M059J (cell line): ENCODE data around the gene GDPD3. TPM values are rescaled to one million over a fixed set of nuclear protein-coding genes. Genes with fewer than 3 reads are reported as not detected.
A peak's percentile ranks its signal among the peaks of the same experiment; 100 is the strongest.

Experiments used
- DNase-seq: peaks from one replicate; pipeline ENCODE4 v3.0.0-alpha.2; 2012; ENCODE audit warnings: low read depth
- total RNA-seq: library from RNA; depleted of rRNA; stranded (reverse); fragments of >200 nt; shearing (Covaris generic); gene quantifications from 2 replicates; pipeline ENCODE4 v1.2.3, GENCODE V29; 2014

Gene GDPD3
- total RNA-seq, 1 experiment from 2014 or later: 0.52 TPM

DNA sequence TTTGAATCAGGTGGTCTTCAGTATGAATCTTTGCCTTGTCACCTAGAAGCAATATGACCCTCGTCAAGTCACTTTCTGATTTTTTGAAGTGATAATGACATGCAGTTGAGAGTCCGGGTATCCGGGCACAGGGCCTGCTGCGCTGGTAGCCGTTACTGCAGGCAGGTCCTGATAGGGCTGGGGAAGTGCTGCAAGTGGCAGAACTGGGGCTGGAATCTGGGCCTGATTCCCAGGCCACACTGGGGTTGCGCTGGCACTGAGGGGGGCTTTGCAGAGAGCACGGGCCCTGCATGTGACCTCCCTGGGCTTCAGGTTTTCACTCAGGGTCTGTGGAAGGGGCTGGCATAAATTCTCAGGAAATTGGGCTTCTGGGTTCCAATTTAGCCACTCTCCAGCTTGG, 34.6 kb downstream of the GDPD3 start:
- DNase-seq: no peak

DNA sequence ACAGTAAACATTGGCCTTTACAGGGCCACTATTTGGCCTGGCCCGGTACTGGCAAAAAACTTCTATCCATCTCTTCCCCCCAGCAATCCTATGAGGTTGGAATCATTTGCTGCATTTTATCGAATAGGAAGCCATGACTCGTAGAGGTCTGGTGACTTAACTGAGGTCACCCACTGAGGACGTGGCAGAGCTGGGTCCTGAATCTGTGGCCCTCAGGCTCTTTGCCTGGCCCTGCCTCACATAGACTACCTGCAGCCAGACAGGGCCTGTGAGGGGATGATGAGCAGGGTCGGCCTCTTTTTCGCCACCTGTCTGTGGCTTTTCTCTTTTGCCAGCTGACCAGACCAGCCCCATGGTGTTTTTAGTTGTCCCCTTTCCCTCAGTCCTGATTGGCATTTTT, 35.7 kb downstream of the GDPD3 start:
- peak; percentile 63 for DNase-seq

DNA sequence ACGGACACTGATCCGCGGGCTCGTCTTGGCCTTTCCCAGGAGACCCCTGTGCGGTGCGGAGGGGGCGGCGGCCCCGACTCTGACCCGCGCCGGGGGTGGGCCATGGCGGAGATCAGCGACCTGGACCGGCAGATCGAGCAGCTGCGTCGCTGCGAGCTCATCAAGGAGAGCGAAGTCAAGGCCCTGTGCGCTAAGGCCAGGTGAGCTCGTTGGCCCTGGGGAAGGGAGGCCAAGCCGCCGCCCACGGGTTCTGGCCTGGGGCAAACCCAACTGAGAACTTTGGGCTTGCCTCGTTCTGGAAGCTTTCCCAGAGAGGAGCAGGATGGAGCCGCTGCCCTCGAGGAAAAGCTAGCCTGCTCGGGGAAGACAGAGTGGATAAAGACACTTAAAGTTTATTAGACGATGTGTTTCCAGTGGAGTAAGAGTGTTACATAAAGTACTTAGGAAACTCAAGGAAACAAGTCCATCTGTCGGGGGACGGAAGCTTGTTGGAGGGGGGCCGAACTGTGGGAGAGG, 37.0 kb downstream of the GDPD3 start:
- DNase-seq: peak; percentile 48

DNA sequence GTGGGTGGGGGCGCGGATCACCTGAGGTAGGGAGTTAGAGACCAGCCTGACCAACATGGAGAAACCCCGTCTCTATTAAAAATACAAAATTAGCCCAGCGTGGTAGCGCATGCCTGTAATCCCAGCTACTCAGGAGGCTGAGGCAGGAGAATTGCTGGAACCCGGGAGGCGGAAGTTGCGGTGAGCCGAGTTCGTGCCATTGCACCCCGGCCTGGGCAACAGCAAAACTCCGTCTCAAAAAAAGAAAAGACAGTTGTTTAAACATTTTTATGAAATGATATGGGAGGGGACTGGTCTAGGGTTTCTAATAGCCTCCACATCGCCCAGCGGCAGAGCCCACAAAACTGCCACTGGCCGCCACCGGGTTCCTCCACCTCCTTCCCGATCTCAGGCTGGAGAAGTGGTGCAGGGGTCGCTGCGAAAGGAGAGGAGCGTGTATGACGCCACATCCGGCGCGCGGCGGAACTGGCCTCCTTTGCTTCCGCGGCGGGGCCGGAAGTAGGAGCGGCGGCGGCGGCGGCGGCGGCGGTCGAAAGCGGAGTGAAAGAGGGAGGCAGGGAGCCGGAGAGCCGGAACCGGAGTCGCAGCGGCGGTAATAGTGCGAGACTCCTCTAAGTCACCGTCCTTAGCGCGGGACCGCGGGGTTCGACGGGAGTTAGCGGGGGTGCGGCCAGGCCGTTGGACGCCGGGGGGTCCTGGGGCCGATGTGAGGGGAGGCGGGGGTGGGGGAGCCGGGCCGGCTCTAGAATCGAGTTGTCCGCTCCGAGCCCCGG, 37.6 kb downstream of the GDPD3 start, which contains the start of gene PPP4C:
Gene PPP4C (plus strand): TSS at position 492 of the 773 bp plus-strand sequence. CDS start 384 bp downstream, outside the sequence.
- peak; percentile 90 for DNase-seq

DNA sequence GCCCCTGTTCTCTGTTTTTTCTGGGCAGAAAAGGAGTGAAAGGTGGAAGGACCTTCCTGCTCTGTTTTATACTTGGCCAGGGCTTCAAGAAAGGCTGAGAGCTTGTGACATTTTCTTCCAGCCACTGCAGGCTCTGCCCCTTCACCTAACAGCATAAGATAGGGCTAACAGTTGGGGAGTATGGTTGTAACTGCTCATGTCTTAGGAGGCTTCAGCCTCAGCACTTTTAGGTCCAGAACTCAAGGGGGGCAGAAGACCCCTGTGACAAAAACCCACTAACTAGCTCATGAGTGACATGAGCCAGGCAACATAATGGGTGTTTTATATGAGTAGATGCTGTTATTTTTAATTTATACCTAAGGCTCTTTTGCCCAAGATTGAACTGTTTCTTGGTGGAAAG, 42.8 kb downstream of the GDPD3 start:
- DNase-seq: no peak

DNA sequence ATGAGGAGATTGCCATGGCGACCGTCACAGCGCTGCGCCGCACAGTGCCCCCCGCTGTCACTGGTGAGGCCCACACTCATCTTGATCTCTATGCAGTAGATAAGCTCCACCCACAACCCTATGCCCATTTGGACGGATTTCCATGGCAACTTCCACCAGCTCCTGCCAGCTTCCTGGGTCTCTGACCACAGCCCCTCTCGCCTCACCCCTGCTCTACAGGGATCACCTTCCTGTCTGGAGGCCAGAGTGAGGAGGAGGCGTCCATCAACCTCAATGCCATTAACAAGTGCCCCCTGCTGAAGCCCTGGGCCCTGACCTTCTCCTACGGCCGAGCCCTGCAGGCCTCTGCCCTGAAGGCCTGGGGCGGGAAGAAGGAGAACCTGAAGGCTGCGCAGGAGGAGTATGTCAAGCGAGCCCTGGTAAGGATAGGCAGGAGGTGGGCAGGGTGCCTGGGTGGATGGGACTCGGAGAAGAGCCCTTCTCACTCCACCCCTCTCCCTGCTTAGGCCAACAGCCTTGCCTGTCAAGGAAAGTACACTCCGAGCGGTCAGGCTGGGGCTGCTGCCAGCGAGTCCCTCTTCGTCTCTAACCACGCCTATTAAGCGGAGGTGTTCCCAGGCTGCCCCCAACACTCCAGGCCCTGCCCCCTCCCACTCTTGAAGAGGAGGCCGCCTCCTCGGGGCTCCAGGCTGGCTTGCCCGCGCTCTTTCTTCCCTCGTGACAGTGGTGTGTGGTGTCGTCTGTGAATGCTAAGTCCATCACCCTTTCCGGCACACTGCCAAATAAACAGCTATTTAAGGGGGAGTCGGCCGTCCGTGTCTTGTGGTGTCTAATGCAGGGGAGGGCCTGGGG, 43.5 kb downstream of the GDPD3 start:
- no peak for DNase-seq

DNA sequence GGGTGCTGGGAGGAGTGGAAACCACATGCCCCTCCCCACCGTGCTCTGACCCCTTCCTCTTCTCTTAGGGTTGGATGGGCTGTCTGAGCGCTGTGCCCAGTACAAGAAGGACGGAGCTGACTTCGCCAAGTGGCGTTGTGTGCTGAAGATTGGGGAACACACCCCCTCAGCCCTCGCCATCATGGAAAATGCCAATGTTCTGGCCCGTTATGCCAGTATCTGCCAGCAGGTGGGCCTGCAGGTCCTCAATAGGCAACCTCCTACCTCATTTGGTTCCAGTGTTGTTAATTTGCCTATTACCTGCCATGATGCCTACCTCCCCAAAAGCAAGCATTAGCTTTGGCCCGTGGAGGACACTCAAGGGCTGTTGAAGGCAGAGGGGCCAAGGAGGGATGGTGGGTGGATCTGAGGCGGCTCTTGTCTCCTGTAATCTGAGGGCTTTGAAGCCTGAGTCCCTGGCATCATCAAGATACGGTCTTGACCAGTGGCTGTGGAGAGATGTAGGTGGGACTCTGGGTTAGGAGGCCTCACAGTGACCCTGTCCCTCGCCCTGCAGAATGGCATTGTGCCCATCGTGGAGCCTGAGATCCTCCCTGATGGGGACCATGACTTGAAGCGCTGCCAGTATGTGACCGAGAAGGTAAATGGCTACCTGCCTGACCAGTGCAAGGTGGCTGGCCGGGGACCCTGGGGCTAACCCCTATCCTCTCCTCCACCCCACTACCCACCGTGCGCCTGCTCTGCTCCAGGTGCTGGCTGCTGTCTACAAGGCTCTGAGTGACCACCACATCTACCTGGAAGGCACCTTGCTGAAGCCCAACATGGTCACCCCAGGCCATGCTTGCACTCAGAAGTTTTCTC, 44.4 kb downstream of the GDPD3 start:
- no peak for DNase-seq

DNA sequence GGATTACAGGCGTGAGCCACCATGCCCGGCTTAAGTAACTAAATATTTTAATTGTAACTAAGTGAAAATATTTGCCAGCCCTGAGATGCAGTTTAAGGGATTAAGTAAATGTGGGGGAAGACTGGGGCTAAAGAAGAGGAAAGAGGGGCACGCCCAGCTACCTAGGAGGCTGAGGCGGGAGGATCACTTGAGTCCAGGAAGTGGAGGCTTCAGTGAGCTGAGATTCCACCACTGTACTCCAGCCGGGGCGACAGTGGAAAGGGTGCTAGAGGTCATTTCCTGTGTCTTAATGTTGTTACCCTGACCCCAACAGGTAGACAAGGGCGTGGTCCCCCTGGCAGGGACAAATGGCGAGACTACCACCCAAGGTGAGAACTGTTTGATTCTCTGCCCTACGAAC, 45.0 kb downstream of the GDPD3 start:
- no peak for DNase-seq

DNA sequence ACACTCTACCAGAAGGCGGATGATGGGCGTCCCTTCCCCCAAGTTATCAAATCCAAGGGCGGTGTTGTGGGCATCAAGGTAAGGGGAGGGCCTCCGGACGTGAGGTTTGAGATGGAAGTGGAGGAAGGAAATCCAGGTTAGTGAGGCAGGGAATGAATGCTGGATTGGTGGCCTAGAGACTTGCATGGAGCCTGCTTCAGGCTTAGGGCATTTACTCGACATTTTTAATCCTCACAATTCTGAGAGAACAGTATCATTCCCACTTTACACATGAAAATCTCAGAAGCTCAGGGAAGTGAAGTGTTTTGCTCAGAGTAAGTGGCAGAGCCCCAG, 45.8 kb downstream of the GDPD3 start:
- no peak for DNase-seq

DNA sequence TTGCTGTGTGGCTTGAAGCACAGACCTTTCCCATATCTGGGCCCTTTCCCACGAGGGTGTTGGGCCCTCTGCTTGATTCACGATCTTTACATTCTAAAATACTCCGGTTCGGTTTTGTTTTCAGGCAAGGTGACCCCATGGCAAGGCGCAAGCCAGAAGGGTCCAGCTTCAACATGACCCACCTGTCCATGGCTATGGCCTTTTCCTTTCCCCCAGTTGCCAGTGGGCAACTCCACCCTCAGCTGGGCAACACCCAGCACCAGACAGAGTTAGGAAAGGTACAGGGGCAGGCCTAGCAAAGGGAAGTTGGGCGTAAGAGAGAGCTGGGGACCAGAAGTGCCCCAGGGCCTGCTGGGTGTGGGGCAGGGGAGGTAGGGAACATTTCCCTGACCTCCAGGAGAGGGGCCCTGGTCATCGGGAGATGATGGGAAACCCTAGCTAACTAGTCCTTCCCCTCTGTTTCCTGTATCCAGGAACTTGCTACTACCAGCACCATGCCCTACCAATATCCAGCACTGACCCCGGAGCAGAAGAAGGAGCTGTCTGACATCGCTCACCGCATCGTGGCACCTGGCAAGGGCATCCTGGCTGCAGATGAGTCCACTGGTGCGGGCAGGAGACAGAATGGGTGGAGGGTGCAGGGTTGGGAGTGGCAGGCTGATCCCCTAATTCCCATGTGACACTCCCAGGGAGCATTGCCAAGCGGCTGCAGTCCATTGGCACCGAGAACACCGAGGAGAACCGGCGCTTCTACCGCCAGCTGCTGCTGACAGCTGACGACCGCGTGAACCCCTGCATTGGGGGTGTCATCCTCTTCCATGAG, 46.4 kb downstream of the GDPD3 start:
- DNase-seq: no peak

DNA sequence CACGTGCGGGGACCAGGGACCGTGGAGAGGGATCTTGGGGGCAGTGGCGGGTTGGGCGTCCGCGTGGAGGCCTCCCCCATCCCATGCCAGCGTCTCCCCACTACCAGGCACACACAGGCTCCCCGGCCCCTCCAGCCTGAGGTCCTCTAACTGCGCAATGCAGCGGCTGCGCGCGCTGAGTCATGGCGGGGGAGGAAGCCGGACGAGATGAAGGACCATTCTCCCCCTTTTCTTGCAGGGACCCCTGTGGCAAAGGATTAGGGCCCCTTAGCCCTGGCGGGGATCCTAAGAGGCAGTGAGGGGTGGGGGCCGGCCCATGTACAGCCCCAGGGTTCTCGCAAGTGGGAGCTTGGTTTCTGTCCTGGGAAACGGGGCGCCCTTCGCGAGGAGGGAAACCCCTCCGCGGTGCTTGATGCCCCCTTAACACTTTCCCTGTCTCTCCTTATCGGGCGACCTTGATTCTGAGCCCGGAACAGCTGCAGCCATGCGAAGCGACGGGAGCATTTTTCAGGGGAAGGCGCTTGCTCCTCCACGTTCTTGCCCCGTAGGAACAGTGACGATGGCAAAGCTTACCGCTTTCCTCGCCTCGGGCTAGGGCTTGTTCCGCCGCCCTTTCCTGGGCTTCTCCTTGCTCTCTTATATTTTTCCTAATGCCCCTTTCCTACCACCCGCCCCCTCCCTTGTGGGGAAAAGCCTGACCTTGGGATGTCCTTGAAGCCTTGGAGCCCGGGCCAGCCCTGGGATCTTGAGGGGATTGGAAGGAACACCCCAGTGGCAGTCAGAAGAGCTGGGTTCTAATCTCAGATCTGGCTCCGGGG, 47.2 kb downstream of the GDPD3 start:
- DNase-seq: peak; percentile 61

DNA sequence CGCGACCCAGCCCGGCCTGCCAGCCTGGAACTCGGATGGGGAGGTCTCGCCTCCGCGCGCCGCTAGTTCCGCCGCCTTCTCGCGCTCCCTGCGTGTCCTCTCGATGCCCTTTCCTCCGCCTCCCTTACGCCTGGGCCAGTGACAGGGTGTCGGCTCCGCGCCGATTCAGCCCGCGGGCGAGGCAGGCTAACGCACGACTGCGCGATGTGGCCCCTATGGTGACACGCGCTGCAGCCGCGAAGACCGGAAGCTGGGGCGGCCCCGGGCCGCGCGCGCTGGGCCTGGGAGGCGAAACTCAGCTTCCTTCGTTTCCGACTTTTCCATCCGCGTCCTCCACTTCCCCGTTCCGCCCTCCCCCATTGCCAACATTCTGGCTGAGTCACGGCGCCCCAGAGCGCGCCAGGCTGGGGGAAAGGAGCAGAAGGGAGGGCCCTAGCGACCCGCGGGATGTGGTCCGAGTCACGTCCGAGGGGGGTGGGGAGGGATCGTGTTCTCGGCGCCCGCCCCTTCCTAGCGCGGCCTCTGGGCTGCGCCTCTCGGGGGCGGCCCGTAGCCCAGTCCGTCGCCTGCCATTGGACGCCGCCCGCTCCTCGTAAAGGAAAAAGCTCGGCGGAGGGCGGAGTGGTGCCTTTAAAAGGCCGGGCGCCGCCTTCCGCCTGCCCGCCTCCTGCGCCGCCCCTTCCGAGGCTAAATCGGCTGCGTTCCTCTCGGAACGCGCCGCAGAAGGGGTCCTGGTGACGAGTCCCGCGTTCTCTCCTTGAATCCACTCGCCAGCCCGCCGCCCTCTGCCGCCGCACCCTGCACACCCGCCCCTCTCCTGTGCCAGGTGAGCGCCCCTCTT, 48.0 kb downstream of the GDPD3 start, which contains the start of gene ALDOA:
Gene ALDOA (plus strand): TSS at position 659 of the 841 bp plus-strand sequence. CDS start 1,138 bp downstream, outside the sequence.
- peak; percentile 99 for DNase-seq

DNA sequence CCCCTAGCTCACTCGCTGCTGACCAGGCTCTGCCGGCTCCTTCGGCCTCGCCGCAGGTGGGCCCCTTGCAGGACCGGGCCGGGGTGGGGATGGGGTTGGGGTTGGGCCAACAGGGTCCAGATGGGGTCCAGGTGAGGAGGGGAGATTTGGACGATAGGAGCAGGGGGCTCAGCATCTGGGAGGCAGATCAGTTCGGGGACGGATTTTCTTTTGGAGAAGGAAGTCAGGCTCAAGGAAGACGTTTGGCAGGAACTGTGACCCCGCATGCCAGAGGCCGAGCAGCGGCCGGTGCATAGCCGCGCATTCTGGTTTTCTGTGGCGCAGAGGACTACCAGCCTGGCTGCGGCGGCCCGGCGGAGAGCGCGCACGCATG, 48.6 kb downstream of the GDPD3 start:
- DNase-seq: no peak

DNA sequence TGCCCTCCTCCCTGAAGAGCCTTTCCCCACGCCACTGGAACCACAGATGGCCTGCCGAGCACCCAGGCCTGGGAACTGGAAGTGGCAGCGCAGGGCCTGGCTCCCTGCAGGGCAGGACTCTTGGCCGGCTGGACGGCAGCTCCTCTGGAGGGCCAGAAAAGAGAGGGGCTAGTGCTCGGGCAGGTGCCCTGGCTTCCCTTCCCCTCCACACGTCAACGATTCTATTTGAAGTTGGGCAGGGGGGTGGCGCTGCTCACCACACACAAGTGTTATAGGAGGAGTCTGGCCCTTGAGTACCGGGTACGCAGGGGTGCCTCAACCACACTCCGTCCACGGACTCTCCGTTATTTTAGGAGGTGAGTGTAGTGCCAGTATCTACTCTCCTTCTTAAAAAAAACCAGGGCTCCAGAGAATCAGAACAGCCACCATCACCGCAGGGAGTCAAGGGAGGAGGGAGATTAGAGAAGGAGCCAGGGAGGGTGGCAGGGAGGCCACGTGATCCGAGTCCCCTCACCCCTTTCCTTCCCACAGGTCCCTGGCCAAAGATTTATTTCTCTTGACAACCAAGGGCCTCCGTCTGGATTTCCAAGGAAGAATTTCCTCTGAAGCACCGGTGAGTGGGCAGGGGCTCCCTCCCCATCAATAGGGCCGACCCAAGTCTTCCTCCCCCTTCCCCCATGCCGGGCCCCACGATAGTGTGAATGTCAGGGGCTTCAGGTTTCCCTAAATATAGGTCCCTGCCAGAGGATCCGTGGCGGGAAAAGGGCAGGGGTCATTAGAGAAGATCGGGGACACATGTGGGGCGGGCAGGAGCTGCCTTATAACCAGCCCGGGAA, 49.2 kb downstream of the GDPD3 start:
- DNase-seq: peak; percentile 41

DNA sequence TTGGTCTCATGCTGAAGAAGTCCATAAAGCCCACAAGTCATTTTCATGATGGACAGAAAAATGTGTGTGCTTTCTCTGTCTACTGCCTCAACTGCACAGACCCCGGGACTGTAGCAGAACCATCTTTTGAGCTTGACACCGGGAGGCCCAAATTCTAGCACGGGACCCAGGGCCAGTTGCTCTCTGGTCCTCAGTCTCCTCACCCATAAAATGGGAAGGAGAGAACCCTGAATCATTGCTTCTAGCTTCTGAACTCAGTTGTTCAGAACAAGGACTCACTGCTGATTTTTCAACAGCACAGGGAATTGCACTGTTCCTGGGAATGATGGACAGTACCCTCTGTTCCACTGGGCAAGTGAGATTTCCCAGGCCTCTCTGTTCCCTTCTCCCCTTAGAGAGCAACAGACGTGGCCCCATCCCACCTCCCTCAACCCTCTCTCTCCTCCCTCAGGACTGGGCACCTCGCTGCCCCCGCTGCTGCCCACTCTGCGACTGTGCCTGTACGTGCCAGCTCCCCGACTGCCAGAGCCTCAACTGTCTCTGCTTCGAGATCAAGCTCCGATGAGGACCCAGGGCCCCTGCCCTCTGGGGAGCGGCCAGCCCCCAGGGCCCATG, 50.0 kb downstream of the GDPD3 start:
- no peak for DNase-seq

DNA sequence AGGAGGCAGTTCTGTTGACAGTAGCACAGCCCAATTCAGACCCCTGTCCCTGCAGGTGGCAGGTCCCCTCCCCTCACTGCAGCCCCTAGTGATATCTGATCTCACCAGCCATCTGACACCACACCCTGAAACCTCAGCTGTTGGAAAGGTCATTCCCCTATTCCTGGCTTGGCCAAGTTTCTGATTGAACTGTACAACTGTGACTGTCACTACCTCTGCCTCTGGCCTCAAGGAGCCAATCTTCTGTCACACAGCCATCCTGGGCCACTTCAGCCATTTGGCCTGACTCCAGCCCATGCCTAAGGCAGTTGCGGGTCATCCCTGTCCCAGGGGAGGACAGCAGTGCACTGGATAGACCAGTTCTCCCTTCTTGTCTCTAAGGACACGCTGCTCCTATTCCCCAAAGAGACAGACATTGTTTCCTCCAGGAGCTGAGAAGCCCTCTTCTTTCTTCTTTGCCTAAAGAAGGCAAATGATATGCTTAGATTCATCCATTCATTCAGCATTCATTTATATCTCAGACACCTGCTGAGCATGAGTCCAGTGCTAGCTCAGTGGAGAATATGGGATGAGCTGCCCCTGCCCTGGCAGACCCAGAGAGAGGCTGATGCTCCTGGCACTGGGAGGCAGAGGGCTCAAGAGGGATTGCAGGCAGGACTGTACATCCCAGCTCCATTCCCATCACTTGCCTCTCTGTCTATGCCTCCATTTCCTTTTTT, 52.3 kb downstream of the GDPD3 start:
- DNase-seq: no peak

DNA sequence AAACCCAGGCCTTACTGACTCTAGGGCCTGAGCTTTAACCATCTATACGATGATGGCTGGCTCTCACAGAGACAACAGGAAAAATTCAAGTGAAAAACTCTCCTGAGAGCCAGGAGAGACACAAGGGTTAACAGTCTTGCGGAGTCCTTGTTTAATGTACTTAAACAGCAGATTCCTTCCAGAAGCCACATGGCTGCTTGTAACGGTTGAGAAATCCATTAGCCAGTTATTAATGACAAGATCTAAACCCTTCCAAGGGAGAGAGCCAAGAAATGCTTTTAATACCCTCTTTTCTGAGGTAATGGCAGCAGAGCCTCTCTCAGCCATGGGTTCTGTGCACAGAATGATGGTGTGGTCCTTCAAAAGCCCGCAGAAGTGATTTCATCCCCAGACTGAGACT, 53.0 kb downstream of the GDPD3 start:
- no peak for DNase-seq
